HG03457 (cell line): ENCODE measurements around the gene WNT7B.
"Not testable (repeated sequence)": the region's sequence is repeated elsewhere in the genome, so short reads cannot be mapped to it uniquely, and the experiment has no call there.

Experiments
- ATAC-seq: cut with Tn5 transposase; IDR thresholded peaks from one replicate; pipeline ENCODE4 v1.9.1; 2021; ENCODE audit warnings: moderate number of reproducible peaks; ENCODE audit not compliant: unreplicated experiment

The WNT7B gene

GRCh38 chr22:46008836-46009596 is 32.1 kb upstream of the WNT7B start:
- no peak for ATAC-seq

GRCh38 chr22:46008291-46008690 is 31.3 kb upstream of the WNT7B start:
- no peak for ATAC-seq

- ATAC-seq: no peak
Observed at GRCh38 chr22:46007848-46008261, 30.9 kb upstream of the WNT7B start.

GRCh38 chr22:46007003-46007847 is 30.3 kb upstream of the WNT7B start:
- ATAC-seq: no peak

GRCh38 chr22:46006379-46007002 is 29.5 kb upstream of the WNT7B start:
- ATAC-seq: no peak

GRCh38 chr22:46005116-46005705 is 28.2 kb upstream of the WNT7B start:
- not testable (repeated sequence) for ATAC-seq

- no peak for ATAC-seq
Observed at GRCh38 chr22:46004105-46004866, 27.3 kb upstream of the WNT7B start.

GRCh38 chr22:46003271-46004091 is 26.5 kb upstream of the WNT7B start:
- no peak for ATAC-seq

GRCh38 chr22:46002757-46003270 is 25.9 kb upstream of the WNT7B start:
- no peak for ATAC-seq

- ATAC-seq: no peak
Observed at GRCh38 chr22:46001426-46002106, 24.6 kb upstream of the WNT7B start.

GRCh38 chr22:46001046-46001425 is 24.1 kb upstream of the WNT7B start:
- no peak for ATAC-seq

- ATAC-seq: no peak
Observed at GRCh38 chr22:46000081-46001027, 23.4 kb upstream of the WNT7B start.

GRCh38 chr22:45999379-45999971 is 22.5 kb upstream of the WNT7B start:
- ATAC-seq: no peak

- no peak for ATAC-seq
Observed at GRCh38 chr22:45998638-45999378, 21.8 kb upstream of the WNT7B start.

- no peak for ATAC-seq
Observed at GRCh38 chr22:45997777-45998637, 21.0 kb upstream of the WNT7B start.
